ENCODE data around the gene WWTR1. TPM values are rescaled to one million over a fixed set of nuclear protein-coding genes. Genes with fewer than 3 reads are reported as not detected.

Gene WWTR1
- polyA plus RNA-seq, 2 of the 4 experiments (the other 2 are of a cell fraction): 99.7 to 164 TPM

DNA sequence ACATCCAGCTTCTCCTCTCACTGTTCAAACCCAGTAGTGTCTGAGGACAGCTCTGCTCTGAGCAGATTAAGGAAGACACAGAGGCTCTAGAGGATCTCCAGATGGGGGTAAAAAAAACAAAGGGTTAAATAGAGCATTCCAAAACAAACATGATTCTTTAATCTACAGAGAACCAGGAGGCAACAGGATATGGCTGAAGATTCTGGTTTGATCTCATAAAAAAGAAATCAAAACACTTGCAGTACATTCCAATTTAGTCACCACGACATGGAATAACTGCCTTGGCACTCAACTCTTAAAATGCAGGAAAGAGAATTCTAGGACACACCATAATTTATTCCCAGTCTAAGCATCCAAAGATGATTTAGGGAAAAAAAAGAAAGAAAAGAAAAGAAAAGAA is 151.3 kb downstream of the WWTR1 start:
- ChIA-PET POLR2A (no interaction called here), CTCF (interaction anchor here (0.9 to 3.9 kb wide), 5 partner anchors 12 to 269 kb away, joined by 3 to 22 read pairs (median 4); partner anchors contain the start of gene COMMD2)
- WGBS (ENCODE audit: missing lambda C conversion rate): 17% methylated on average over 1 of the region's 1 CpG
- TF ChIP-seq FOSB (CRISPR knock-in tag; IDR thresholded peaks at IDR 0.05) (no peak), HOXB13 (CRISPR knock-in tag; IDR thresholded peaks at IDR 0.05; ENCODE audit: low read depth) (no peak), HDAC2 (IDR thresholded peaks at IDR 0.05) (no peak), POLR2A (IDR thresholded peaks at IDR 0.05; ENCODE audit: low read length) (no peak), RFX5 (IDR thresholded peaks at IDR 0.05) (no peak), ZNF302 (CRISPR knock-in tag; IDR thresholded peaks at IDR 0.05) (no peak), RNF2 (IDR thresholded peaks at IDR 0.05; ENCODE audit: borderline replicate concordance, low read depth) (no peak), POLR2AphosphoS2 (conservative IDR thresholded peaks at IDR 0.05; ENCODE audit: low read length) (no peak), KDM5A (IDR thresholded peaks at IDR 0.05) (no peak), HOXA7 (CRISPR knock-in tag; IDR thresholded peaks at IDR 0.05) (no peak), CBX8 (IDR thresholded peaks at IDR 0.05) (no peak), ESRRA (IDR thresholded peaks at IDR 0.05; ENCODE audit: borderline replicate concordance, low read length) (no peak), PHF8 (IDR thresholded peaks at IDR 0.05; ENCODE audit: borderline replicate concordance, low read depth) (no peak)
- TF ChIP-seq, protein P1, sequence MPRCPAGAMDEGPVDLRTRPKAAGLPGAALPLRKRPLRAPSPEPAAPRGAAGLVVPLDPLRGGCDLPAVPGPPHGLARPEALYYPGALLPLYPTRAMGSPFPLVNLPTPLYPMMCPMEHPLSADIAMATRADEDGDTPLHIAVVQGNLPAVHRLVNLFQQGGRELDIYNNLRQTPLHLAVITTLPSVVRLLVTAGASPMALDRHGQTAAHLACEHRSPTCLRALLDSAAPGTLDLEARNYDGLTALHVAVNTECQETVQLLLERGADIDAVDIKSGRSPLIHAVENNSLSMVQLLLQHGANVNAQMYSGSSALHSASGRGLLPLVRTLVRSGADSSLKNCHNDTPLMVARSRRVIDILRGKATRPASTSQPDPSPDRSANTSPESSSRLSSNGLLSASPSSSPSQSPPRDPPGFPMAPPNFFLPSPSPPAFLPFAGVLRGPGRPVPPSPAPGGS (IDR thresholded peaks at IDR 0.05): no peak
- TF ChIP-seq, protein P2, sequence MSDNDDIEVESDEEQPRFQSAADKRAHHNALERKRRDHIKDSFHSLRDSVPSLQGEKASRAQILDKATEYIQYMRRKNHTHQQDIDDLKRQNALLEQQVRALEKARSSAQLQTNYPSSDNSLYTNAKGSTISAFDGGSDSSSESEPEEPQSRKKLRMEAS (IDR thresholded peaks at IDR 0.05): no peak
- TF ChIP-seq, protein P3, sequence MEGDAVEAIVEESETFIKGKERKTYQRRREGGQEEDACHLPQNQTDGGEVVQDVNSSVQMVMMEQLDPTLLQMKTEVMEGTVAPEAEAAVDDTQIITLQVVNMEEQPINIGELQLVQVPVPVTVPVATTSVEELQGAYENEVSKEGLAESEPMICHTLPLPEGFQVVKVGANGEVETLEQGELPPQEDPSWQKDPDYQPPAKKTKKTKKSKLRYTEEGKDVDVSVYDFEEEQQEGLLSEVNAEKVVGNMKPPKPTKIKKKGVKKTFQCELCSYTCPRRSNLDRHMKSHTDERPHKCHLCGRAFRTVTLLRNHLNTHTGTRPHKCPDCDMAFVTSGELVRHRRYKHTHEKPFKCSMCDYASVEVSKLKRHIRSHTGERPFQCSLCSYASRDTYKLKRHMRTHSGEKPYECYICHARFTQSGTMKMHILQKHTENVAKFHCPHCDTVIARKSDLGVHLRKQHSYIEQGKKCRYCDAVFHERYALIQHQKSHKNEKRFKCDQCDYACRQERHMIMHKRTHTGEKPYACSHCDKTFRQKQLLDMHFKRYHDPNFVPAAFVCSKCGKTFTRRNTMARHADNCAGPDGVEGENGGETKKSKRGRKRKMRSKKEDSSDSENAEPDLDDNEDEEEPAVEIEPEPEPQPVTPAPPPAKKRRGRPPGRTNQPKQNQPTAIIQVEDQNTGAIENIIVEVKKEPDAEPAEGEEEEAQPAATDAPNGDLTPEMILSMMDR (IDR thresholded peaks at IDR 0.05): no peak
- TF ChIP-seq, protein P4, sequence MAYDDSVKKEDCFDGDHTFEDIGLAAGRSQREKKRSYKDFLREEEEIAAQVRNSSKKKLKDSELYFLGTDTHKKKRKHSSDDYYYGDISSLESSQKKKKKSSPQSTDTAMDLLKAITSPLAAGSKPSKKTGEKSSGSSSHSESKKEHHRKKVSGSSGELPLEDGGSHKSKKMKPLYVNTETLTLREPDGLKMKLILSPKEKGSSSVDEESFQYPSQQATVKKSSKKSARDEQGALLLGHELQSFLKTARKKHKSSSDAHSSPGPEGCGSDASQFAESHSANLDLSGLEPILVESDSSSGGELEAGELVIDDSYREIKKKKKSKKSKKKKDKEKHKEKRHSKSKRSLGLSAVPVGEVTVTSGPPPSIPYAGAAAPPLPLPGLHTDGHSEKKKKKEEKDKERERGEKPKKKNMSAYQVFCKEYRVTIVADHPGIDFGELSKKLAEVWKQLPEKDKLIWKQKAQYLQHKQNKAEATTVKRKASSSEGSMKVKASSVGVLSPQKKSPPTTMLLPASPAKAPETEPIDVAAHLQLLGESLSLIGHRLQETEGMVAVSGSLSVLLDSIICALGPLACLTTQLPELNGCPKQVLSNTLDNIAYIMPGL (CRISPR knock-in tag; IDR thresholded peaks at IDR 0.05; ENCODE audit: borderline replicate concordance): no peak
- TF ChIP-seq, protein P5, sequence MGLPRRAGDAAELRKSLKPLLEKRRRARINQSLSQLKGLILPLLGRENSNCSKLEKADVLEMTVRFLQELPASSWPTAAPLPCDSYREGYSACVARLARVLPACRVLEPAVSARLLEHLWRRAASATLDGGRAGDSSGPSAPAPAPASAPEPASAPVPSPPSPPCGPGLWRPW (IDR thresholded peaks at IDR 0.05): no peak
- TF ChIP-seq, protein P6, sequence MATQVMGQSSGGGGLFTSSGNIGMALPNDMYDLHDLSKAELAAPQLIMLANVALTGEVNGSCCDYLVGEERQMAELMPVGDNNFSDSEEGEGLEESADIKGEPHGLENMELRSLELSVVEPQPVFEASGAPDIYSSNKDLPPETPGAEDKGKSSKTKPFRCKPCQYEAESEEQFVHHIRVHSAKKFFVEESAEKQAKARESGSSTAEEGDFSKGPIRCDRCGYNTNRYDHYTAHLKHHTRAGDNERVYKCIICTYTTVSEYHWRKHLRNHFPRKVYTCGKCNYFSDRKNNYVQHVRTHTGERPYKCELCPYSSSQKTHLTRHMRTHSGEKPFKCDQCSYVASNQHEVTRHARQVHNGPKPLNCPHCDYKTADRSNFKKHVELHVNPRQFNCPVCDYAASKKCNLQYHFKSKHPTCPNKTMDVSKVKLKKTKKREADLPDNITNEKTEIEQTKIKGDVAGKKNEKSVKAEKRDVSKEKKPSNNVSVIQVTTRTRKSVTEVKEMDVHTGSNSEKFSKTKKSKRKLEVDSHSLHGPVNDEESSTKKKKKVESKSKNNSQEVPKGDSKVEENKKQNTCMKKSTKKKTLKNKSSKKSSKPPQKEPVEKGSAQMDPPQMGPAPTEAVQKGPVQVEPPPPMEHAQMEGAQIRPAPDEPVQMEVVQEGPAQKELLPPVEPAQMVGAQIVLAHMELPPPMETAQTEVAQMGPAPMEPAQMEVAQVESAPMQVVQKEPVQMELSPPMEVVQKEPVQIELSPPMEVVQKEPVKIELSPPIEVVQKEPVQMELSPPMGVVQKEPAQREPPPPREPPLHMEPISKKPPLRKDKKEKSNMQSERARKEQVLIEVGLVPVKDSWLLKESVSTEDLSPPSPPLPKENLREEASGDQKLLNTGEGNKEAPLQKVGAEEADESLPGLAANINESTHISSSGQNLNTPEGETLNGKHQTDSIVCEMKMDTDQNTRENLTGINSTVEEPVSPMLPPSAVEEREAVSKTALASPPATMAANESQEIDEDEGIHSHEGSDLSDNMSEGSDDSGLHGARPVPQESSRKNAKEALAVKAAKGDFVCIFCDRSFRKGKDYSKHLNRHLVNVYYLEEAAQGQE (IDR thresholded peaks at IDR 0.05): no peak
- H3K4me3 ChIP-seq: no peak overlapping the region
- H3K27ac ChIP-seq: no peak overlapping the region
- ATAC-seq (no peak), DNase-seq (ENCODE audit: low read depth in 1 of 2, low spot score in 1 of 2) (no peak), FAIRE-seq (no peak)
- peaks cover 13% of the 10 kb centered on the region; the same call in 1 of the 3 replicates for H3K4me1 ChIP-seq
- H3K9me3 ChIP-seq: no peaks in the 10 kb centered on the region
- no peak overlapping the region for H3K4me2 ChIP-seq
